Mesenchymal stem cell (in vitro differentiated cells and primary cell): Measurements from ENCODE around the gene STX12.
A peak's percentile ranks its signal among the peaks of the same experiment; 100 is the strongest.
"Not testable (repeated sequence)": the region's sequence is repeated elsewhere in the genome, so short reads cannot be mapped to it uniquely, and the experiment has no call there.

ENCODE experiments used
- DNase-seq: peaks from one replicate; pipeline ENCODE4 v3.0.0-alpha.2; 2013
- H2AFZ ChIP-seq: one replicate; pipeline ENCODE4 v1.6.1; 2013; ENCODE audit warnings: low read depth, mild to moderate bottlenecking, control low read depth, inconsistent platforms, low read length, moderate library complexity
- H2AK5ac ChIP-seq: 2 replicates; pipeline ENCODE4 v1.6.1; 2013; ENCODE audit warnings: low read length, moderate library complexity, mild to moderate bottlenecking, inconsistent platforms; ENCODE audit not compliant: severe bottlenecking
- H2BK120ac ChIP-seq: one replicate; pipeline ENCODE4 v1.6.1; 2013; ENCODE audit warnings: low read depth, mild to moderate bottlenecking, inconsistent platforms, low read length, moderate library complexity
- H2BK12ac ChIP-seq, 2 experiments: one replicate each; pipeline ENCODE4 v1.6.1; 2013; ENCODE audit warnings: inconsistent platforms in 2 of 2, low read length in 2 of 2, mild to moderate bottlenecking in 2 of 2, moderate library complexity in 2 of 2, control low read depth in 1 of 2
- H2BK15ac ChIP-seq: one replicate; pipeline ENCODE4 v1.6.1; 2013; ENCODE audit warnings: mild to moderate bottlenecking, low read depth, inconsistent platforms; ENCODE audit not compliant: poor library complexity, severe bottlenecking
- H2BK5ac ChIP-seq: 2 replicates; pipeline ENCODE4 v1.6.1; 2013; ENCODE audit warnings: low read depth, mild to moderate bottlenecking, low read length, control low read depth, inconsistent platforms; ENCODE audit not compliant: poor library complexity, severe bottlenecking
- H3K14ac ChIP-seq, 2 experiments: one replicate each; pipeline ENCODE4 v1.6.1; 2013; ENCODE audit warnings: inconsistent platforms in 2 of 2, low read length in 2 of 2, control low read depth in 1 of 2, mild to moderate bottlenecking in 1 of 2, moderate library complexity in 1 of 2
- H3K18ac ChIP-seq, 2 experiments: one replicate each; pipeline ENCODE4 v1.6.1; 2013; ENCODE audit warnings: inconsistent platforms in 2 of 2, low read length in 2 of 2, control low read depth in 1 of 2, low read depth in 1 of 2, mild to moderate bottlenecking in 1 of 2
- H3K23ac ChIP-seq, 2 experiments: one replicate each; pipeline ENCODE4 v1.6.1; 2013; ENCODE audit warnings: inconsistent platforms in 2 of 2, low read length in 2 of 2, mild to moderate bottlenecking in 2 of 2, moderate library complexity in 2 of 2, control low read depth in 1 of 2
- H3K27ac ChIP-seq: 2 replicates; pipeline ENCODE4 v1.5.1; 2013; ENCODE audit warnings: mild to moderate bottlenecking, moderate library complexity, low read length, control low read depth, inconsistent platforms; ENCODE audit not compliant: poor library complexity, severe bottlenecking
- H3K27me3 ChIP-seq, 2 experiments: 2 replicates each; pipeline versions ENCODE4 v1.6.1 to v1.7.0; 2013; ENCODE audit warnings: low read length in 2 of 2, mild to moderate bottlenecking in 2 of 2, moderate library complexity in 2 of 2, control low read depth in 1 of 2, inconsistent platforms in 1 of 2; ENCODE audit not compliant: control insufficient read depth in 1 of 2, insufficient read depth in 1 of 2
- H3K36me3 ChIP-seq, 2 experiments: 2 replicates each; pipeline versions ENCODE4 v1.6.1 to v1.7.0; 2013; ENCODE audit warnings: low read length in 2 of 2, control low read depth in 1 of 2, inconsistent platforms in 1 of 2, low read depth in 1 of 2, mild to moderate bottlenecking in 1 of 2; ENCODE audit not compliant: insufficient read depth in 2 of 2, control insufficient read depth in 1 of 2
- H3K4ac ChIP-seq, 2 experiments: one replicate each; pipeline ENCODE4 v1.6.1; 2013; ENCODE audit warnings: inconsistent platforms in 2 of 2, low read length in 2 of 2, mild to moderate bottlenecking in 2 of 2, moderate library complexity in 2 of 2, control low read depth in 1 of 2, low read depth in 1 of 2
- H3K4me1 ChIP-seq: 2 replicates; pipeline ENCODE4 v1.6.1; 2013; ENCODE audit warnings: low read depth, low read length, control low read depth; ENCODE audit not compliant: control insufficient read depth, insufficient read depth
- H3K4me2 ChIP-seq: 2 replicates; pipeline ENCODE4 v1.6.1; 2013; ENCODE audit warnings: low read length, mild to moderate bottlenecking, inconsistent platforms; ENCODE audit not compliant: poor library complexity, severe bottlenecking
- H3K4me3 ChIP-seq, 2 experiments: 2 replicates each; pipeline versions ENCODE4 v1.5.1 to v1.7.0; 2013; ENCODE audit warnings: low read length in 2 of 2, mild to moderate bottlenecking in 2 of 2, control low read depth in 1 of 2, low read depth in 1 of 2; ENCODE audit not compliant: insufficient read depth in 1 of 2
- H3K79me1 ChIP-seq: replicated peaks from 2 replicates; pipeline ENCODE4 v1.6.1; 2013; ENCODE audit warnings: mild to moderate bottlenecking, control low read depth, low read length, inconsistent platforms; ENCODE audit not compliant: poor library complexity, severe bottlenecking
- H3K9ac ChIP-seq: 2 replicates; pipeline ENCODE4 v1.7.0; 2013; ENCODE audit warnings: mild to moderate bottlenecking, low read length, moderate library complexity
- H3K9me3 ChIP-seq: 2 replicates; pipeline ENCODE4 v1.7.0; 2013; ENCODE audit warnings: mild to moderate bottlenecking, low read length; ENCODE audit not compliant: control insufficient read depth
- H4K8ac ChIP-seq: one replicate; pipeline ENCODE4 v1.6.1; 2013; ENCODE audit warnings: inconsistent platforms, mild to moderate bottlenecking, low read length, moderate library complexity
- H4K91ac ChIP-seq: one replicate; pipeline ENCODE4 v1.6.1; 2013; ENCODE audit warnings: mild to moderate bottlenecking, low read length, inconsistent platforms
- whole genome bisulfite sequencing: methylation state at CpG from one replicate; pipeline ENCODE4 v1.1.7; 2013; ENCODE audit warnings: mixed read lengths; 5-methylcytosine and 5-hydroxymethylcytosine counted together

Gene STX12

GRCh38 chr1:27787895-27788294, 14.9 kb downstream of the STX12 start:
- H3K4me1 ChIP-seq: no peaks in the 10 kb centered on the region
- no peak overlapping the region for H2BK5ac ChIP-seq
- H3K4ac ChIP-seq: no peak overlapping the region
- H3K4me3 ChIP-seq: no peak overlapping the region
- H3K27ac ChIP-seq: no peak overlapping the region
- H3K4me2 ChIP-seq: no peak overlapping the region
- no peak overlapping the region for H3K9ac ChIP-seq
- no peak overlapping the region for H2BK120ac ChIP-seq
- H2BK12ac ChIP-seq: no peak overlapping the region
- H3K23ac ChIP-seq: no peak overlapping the region
- no peak overlapping the region for H4K8ac ChIP-seq
- no peaks in the 10 kb centered on the region for H3K27me3 ChIP-seq
- H3K36me3 ChIP-seq: peaks cover 4 to 28% of the 10 kb centered on the region in 2 experiments
- H4K91ac ChIP-seq: no peak overlapping the region
- no peak overlapping the region for H3K18ac ChIP-seq
- peak; percentile 67 for DNase-seq
- no peak overlapping the region for H3K14ac ChIP-seq
- no peaks in the 10 kb centered on the region for H3K9me3 ChIP-seq
- H2BK15ac ChIP-seq: no peak overlapping the region
- H2AK5ac ChIP-seq: no peak overlapping the region
- no peak overlapping the region for H2AFZ ChIP-seq
- H3K79me1 ChIP-seq: peaks cover 7% of the 10 kb centered on the region

GRCh38 chr1:27789540-27790041, 16.6 kb downstream of the STX12 start:
- Histone ChIP-seq H3K27me3 (no peaks in the 10 kb centered on the region), H4K91ac (no peak overlapping the region)

GRCh38 chr1:27790270-27790669, 17.3 kb downstream of the STX12 start:
- not testable (repeated sequence) for H2BK120ac ChIP-seq, H3K14ac ChIP-seq, H4K91ac ChIP-seq, H4K8ac ChIP-seq, H3K9me3 ChIP-seq, H2AK5ac ChIP-seq, H3K23ac ChIP-seq, DNase-seq, H3K9ac ChIP-seq, H3K4me3 ChIP-seq, H3K4me1 ChIP-seq, H3K4ac ChIP-seq, H2BK15ac ChIP-seq, H3K4me2 ChIP-seq, H3K18ac ChIP-seq, H2AFZ ChIP-seq, H2BK12ac ChIP-seq, H3K79me1 ChIP-seq, H3K27ac ChIP-seq, H3K27me3 ChIP-seq, H2BK5ac ChIP-seq
- 96% methylated on average over 3 of the region's 3 CpGs for WGBS
- peaks cover 11 to 52% of the 10 kb centered on the region in 2 experiments for H3K36me3 ChIP-seq

More at GRCh38 chr1:27789540-27790041, 16.6 kb downstream of the STX12 start:
- Histone ChIP-seq H2BK5ac (no peak overlapping the region), H3K9me3 (no peaks in the 10 kb centered on the region), H3K14ac (no peak overlapping the region), H3K18ac (no peak overlapping the region), H3K4me2 (no peak overlapping the region), H3K4ac (no peak overlapping the region), H3K36me3 (peaks cover 8 to 45% of the 10 kb centered on the region in 2 experiments), H2AK5ac (no peak overlapping the region), H2BK15ac (no peak overlapping the region), H3K4me1 (no peaks in the 10 kb centered on the region), H2AFZ (no peak overlapping the region), H2BK12ac (no peak overlapping the region), H3K9ac (peak overlapping the region; percentile 19), H3K4me3 (no peak overlapping the region), H2BK120ac (no peak overlapping the region), H3K27ac (no peak overlapping the region), H3K79me1 (peaks cover 5% of the 10 kb centered on the region), H3K23ac (no peak overlapping the region), H4K8ac (no peak overlapping the region)
- peak; percentile 44 for DNase-seq
- 93% methylated on average over 4 of the region's 4 CpGs for WGBS

- peaks cover 8% of the 10 kb centered on the region for H3K79me1 ChIP-seq
- no peaks in the 10 kb centered on the region for H3K4me1 ChIP-seq
- no peak overlapping the region for H4K91ac ChIP-seq
- H3K36me3 ChIP-seq: peaks cover 29 to 83% of the 10 kb centered on the region in 2 experiments
- H2BK12ac ChIP-seq: no peak overlapping the region
- no peak overlapping the region for H3K23ac ChIP-seq
- no peak overlapping the region for H3K4me2 ChIP-seq
- H3K14ac ChIP-seq: no peak overlapping the region
- H3K9ac ChIP-seq: no peak overlapping the region
- H2BK15ac ChIP-seq: no peak overlapping the region
- no peaks in the 10 kb centered on the region for H3K9me3 ChIP-seq
- no peak overlapping the region for H3K27ac ChIP-seq
- H3K27me3 ChIP-seq: no peaks in the 10 kb centered on the region
- H4K8ac ChIP-seq: no peak overlapping the region
- DNase-seq: no peak
- no peak overlapping the region for H2BK5ac ChIP-seq
- H3K4ac ChIP-seq: no peak overlapping the region
- no peak overlapping the region for H2AK5ac ChIP-seq
- H3K18ac ChIP-seq: no peak overlapping the region
- WGBS: no CpG with 5 or more reads among the region's 1 CpG
- H2AFZ ChIP-seq: no peak overlapping the region
- H3K4me3 ChIP-seq: no peak overlapping the region
- H2BK120ac ChIP-seq: no peak overlapping the region
These were observed 22.6 kb downstream of the STX12 start for GRCh38 chr1:27795601-27796000.
